ENCODE data around the gene AFF1.

The AFF1 gene

DNA sequence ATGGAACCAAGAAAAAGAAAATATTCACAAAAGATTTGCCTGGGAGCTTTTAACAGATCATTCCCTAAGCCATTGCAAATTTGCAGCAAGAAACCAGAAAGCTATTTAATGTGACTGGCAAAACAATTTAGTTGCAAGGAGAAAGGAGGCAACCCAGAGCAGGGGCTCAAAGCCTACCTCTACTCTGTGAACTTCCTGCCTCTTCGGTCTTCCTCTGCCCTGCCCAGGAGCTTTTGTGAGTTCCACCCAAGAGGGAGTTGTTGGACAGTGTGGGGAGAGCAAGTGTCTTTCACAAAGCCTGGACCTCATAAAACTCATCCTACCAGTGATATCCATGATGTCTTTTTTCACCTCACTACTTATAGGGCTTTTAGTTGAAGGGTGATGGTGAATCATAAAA lies 107.4 kb downstream of the AFF1 start:
- DNase-seq: no peak

- DNase-seq: no peak
Measured at GRCh38 chr4:87042986-87043820, 108.4 kb downstream of the AFF1 start.

GRCh38 chr4:87044511-87045233 lies 109.9 kb downstream of the AFF1 start:
- no peak for DNase-seq

DNA sequence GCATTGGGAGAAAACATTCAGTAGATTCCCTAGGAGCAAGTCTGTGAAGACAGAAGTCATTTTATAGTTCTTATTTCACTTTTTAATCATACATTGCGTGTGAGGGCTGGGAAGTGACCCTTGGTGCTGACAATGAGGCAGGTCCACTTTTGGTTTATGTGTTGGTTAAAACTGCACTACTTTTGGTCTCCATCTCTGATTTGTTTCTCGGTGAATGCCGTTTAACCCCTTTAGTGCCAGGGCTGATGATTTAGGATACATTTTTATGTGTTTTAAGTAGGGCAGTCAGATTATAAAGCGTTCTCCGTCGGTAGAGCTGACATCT lies 110.4 kb downstream of the AFF1 start:
- DNase-seq: no peak

DNA sequence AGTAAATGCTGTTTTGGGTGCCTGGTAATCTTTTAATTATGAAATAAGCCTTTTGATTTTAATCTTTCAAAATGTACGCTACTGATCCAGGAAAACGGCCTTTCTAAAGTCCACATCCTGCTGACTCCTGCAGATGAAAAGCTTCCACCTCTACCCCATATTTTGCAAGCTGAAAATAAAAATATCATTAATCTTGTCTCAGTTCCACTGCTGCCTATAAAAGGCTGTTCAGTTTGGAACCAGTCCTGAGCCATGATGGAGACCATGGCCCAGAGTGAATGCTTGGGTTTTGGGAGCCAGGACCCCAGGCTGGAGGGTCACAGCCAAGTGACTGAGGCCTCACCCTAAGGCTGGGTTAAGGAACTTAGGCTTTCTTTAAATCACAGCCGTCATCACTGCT lies 110.8 kb downstream of the AFF1 start:
- no peak for DNase-seq

DNA sequence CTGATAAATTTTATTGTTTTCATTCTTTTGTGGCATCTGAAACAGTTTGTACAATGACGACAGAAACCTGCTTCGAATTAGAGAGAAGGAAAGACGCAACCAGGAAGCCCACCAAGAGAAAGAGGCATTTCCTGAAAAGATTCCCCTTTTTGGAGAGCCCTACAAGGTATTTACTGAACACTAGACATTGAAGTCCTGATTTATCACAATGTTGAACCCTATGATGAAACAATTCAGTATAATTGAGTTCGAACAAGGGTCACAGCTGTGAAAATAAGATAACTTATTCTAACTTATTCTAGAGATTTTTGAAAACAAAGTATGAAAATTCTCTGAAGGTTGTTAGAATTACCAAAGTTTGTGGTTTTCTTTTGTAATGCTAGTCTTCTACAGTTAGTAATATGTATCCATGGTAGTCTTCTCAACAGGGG lies 111.3 kb downstream of the AFF1 start:
- DNase-seq: no peak

GRCh38 chr4:87047281-87047798 lies 112.5 kb downstream of the AFF1 start:
- no peak for DNase-seq

DNA sequence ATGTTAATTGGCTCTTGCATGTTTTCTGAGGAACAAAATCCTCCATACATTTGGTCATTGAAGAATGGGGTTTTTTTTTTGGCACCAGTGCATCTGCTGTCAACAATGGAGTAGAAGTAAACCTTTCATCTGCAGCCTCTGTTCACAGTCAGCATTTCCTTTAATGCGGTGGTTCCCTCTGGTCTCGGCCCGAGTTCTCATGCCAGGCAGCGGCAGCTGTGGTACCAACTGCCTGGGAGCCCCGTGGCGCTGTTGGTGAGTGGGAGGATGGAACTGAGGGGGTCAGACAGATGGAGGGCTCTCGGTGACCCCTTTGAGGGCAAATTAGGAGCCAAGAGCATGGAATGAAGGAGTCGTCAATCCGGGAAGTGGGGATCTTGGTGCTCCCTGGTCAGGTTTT lies 114.7 kb downstream of the AFF1 start:
- no peak for DNase-seq

- DNase-seq: no peak
Measured at GRCh38 chr4:87050596-87050995, 115.8 kb downstream of the AFF1 start.

- DNase-seq: no peak
Measured at GRCh38 chr4:87051121-87051713, 116.4 kb downstream of the AFF1 start.

GRCh38 chr4:87052615-87053014 lies 117.8 kb downstream of the AFF1 start:
- DNase-seq: no peak

DNA sequence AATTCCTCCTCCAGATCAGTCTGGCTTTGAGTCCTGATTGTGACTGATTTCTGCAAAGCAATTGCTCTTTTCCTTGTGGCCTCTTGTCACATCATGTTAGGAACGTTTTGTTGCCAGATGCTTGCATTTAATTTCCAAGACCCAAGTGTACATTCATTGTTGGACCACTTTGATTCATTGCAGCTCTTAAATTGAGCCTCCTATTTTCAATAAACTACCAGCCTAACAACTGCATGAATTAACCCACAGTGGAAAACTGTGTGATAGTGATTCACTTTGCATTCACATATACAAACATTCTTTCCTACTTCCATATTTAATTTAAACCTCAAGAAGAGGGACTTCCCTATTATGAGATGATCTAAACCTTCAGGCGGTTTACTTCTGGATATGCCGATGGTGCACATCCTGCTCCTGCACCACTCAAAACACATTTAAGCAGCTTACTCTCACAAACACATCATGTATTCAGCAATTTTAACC lies 118.4 kb downstream of the AFF1 start:
- no peak for DNase-seq

DNA sequence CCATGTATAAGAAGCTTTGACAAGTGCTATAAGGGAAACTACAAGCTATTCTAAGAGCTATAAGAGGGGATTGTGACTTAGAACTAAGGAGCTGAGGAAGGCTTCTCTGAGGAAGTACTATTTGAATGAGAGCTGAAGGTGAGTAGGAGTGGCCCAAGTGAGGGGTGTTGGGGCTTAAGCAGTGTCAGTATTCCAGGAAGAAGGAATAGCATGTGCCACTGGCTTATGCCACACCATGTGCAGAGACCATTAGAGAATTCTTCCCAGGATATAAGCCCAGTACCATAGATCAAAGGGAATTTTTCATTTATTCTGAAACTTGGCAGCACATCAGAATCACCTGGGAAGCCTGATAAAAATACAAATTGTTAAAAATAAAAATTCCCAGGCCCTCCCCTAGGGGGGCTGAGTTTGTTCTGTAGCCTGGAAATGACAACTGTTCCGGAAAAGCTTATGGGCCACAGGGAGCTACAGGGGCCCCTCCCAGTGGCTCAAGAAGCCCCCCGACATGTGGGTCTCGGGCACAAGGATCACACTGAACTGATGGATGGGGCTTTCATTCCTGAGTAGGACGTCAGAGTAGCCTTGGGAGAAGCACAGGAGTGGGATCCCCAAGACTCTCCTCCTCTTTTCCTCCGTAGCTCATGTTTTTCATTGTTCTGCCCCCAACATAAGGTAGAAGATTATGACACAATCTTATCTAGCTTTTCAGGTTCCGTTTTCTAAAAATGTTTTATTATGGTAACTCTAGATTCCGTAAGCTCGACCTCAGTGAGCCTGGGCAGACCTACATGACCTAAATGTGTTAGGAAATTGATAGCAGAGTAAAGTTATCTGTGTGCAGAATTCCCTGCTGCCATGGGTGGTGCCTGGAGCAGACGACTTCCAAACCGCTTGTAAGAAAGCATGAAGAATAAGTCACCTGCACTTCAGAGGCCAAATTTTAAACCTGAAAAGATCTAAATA lies 119.3 kb downstream of the AFF1 start:
- no peak for DNase-seq

- DNase-seq: no peak
Measured at GRCh38 chr4:87054900-87055299, 120.1 kb downstream of the AFF1 start.

GRCh38 chr4:87055311-87055710 lies 120.5 kb downstream of the AFF1 start:
- DNase-seq: no peak

- DNase-seq: no peak
Measured at GRCh38 chr4:87056881-87057280, 122.1 kb downstream of the AFF1 start.

DNA sequence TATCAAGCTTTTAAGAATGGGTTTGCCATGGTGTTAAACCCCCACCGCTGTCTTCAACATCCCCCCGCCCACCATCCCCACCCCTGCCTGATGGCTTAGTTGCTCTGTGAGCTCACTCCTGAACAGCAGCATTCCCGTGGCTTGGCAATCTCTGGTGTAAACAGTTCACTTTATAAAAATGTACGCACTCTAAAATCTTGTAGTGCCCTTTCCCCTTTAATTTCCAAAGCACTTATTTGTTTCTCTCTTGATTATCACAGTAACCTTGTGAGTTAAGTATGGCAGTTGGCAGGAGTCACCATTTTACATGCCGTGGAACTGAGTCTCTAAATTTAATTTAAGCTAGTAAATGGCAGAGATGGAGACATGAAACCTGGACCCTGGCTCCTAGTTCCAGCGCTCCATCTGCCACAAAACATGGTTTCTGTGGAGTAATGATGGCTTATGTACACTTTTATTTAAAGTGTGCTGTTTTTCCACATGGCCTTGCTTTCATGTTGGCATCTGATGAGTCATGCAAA lies 123.1 kb downstream of the AFF1 start:
- no peak for DNase-seq

DNA sequence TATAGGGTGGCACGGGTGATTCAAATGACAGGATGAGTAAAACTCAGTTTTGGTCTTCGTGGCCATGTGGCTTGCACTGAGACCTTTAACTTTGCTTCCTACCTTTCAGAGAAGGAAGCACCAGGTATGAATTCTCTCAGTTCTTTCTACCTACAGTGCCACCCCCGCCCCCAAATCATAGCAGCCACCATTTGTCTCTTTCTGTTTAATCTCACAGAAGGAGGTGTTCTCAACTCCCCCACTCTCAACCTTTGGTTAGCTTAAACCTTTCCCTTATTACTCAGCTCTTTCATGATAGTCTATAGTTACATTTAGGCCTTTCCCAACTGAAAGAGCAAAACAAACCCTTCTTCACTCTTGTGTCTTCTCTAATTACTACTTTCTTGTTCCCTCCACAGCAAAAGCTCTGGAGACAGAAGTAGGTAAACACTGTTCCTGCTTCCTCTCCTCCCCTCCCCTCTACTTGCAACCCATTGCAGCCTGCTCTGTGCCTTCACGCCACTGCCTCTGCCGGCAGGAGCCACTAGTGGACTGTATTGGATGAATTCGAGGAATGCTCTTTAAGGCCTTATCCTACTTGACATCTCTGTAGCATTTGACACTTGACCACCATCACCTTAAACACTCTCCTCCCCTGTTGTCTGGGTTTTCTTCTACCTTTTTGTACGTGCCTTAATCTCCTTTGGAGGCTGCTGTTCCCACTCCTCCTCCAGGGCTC lies 123.7 kb downstream of the AFF1 start:
- DNase-seq: no peak

DNA sequence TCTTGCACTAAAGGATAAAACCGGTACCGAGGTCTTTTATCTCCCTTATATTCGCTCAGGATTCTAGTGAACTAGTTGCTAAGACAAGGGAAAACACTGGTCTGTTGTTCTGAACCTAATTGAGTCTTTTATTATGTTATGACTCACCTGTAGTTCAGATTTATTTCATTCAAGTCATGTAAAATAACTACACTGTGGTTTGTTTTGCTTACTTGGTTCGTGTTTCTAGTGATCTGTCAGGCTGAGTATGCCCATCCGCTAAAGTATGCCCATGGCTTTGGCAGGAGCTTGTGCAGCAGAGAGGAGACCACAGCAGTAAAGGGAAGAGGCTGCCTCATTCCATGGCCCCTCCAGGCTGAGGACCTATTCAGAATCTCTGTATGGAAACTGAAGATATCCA lies 126.1 kb downstream of the AFF1 start:
- DNase-seq: no peak

DNA sequence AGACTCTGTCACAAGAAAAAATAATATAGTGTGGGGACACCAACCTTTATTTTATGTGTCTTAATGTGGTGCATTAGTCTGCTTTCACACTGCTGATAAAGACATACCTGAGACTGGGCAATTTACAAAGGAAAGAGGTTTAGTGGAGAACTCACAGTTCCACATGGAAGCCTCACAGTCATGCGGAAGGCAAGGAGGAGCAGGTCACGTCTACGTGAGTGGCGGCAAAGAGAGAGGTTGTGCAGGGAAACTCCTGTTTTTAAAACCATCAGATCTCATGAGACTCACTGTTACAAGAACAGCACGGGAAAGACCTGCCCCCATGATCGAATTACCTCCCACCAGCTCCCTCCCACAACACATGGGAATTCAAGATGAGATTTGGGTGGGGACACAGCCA lies 130.2 kb downstream of the AFF1 start:
- no peak for DNase-seq

DNA sequence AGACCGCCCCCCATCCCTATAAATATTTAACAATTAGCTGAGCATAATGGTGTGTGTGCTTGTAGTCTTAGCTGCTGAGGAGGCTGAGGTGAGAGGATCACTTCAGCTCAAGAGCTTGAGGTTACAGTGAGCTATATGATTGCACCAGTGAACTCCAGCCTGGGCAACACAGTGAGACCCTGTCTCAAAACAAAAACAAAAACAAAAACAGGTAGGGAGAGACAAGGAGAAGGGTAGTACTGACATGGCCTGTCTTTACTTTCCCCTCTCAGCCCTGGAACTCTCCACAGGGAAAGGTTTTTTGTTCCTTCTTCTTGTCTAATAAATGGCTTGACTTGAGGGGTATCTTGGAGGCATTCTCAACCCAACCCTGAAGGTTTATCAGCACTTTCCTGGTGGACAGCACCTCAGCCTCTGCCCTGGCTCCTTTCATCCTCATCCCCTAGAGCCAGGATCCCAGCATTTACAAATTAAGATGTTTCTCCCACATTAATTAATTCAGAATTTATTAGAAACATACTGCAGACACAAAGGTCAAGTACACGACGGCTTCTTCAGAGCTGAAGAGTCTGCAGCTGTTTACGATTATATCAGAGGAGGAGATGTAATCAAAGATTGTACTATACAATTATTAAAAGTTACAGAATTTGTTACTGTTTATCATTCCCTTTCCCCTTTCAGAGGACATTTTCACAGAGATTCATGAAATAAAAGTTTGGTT lies 131.8 kb downstream of the AFF1 start:
- no peak for DNase-seq

Measured in NCI-H1105 (cell line).